Stomach (tissue), 4 donors: ENCODE data around the gene CELF5.

Experiments
- CTCF ChIP-seq, 7 experiments: fragments of 450-650 bp in 4 of 7; fragments of 200-600 bp in 3 of 7; sonication (generic) in 3 of 7; IDR thresholded peaks; one replicate each; pipeline ENCODE4 v1.5.1; 2016 to 2019; ENCODE audit warnings: antibody characterized with exemption in 7 of 7, control low read depth in 2 of 7, mild to moderate bottlenecking in 1 of 7
- EP300 ChIP-seq: sonication (generic); formaldehyde crosslinking; IDR thresholded peaks from one replicate; pipeline ENCODE4 v1.6.1; 2017; ENCODE audit warnings: antibody characterized with exemption
- POLR2A ChIP-seq, 4 donors: fragments of 450-650 bp; IDR thresholded peaks; one replicate each; pipeline ENCODE4 v1.6.1; 2016; ENCODE audit warnings: antibody characterized with exemption in 4 of 4, control low read depth in 2 of 4, mild to moderate bottlenecking in 1 of 4, moderate library complexity in 1 of 4

GRCh38 chr19:3238066-3238561 is 13.7 kb downstream of the CELF5 start:
- TF ChIP-seq CTCF (IDR thresholded peaks at IDR 0.05) (no peak), EP300 (no peak), POLR2A (IDR thresholded peaks at IDR 0.05) (no peak)
